ENCODE measurements around the gene FMO1.

The FMO1 gene

GRCh38 chr1:171248302-171248701 lies at the start of gene FMO1:
Gene FMO1 (plus strand): TSS chr1:171248494. CDS start chr1:171258088, 9,594 bp downstream.
- Histone ChIP-seq H3K4me1 (no peaks in the 10 kb centered on the region), H3K4me3 (no peak within 1 kb of the TSS), H3K36me3 (replicated peaks) (no peaks in the 10 kb centered on the region), H3K27me3 (ENCODE audit: low read depth) (peaks cover 24% of the 10 kb centered on the region), H3K9me3 (no peaks in the 10 kb centered on the region)
- in situ Hi-C loops (cut with MboI; ENCODE audit: low sequenced_read_pairs) = no loop called here
- DNase-seq (ENCODE audit: low spot score in 2 of 2) = no peak

- 0 out of 2 replicates have a peak, but pooled peaks cover 5% of the 10 kb centered on the region for H3K27me3 ChIP-seq (ENCODE audit: low read depth)
- no peaks in the 10 kb centered on the region for H3K4me1 ChIP-seq
- H3K9me3 ChIP-seq = no peaks in the 10 kb centered on the region
- H3K36me3 ChIP-seq (replicated peaks) = no peaks in the 10 kb centered on the region
- no peak for DNase-seq (ENCODE audit: low spot score in 2 of 2)
- H3K4me3 ChIP-seq = no peak overlapping the region
- in situ Hi-C loops (cut with MboI; ENCODE audit: low sequenced_read_pairs) = no loop called here
Observed at GRCh38 chr1:171204296-171204695, 44.0 kb upstream of the FMO1 start.

- in situ Hi-C loops (cut with MboI; ENCODE audit: low sequenced_read_pairs) = no loop called here
Observed at GRCh38 chr1:171206204-171206977, 41.9 kb upstream of the FMO1 start.

GRCh38 chr1:171206978-171207355 lies 41.3 kb upstream of the FMO1 start:
- in situ Hi-C loops (cut with MboI; ENCODE audit: low sequenced_read_pairs) = no loop called here
- Histone ChIP-seq H3K27me3 (ENCODE audit: low read depth) (0 out of 2 replicates have a peak, but pooled peaks cover 5% of the 10 kb centered on the region), H3K4me3 (no peak overlapping the region), H3K4me1 (peaks cover 14% of the 10 kb centered on the region), H3K9me3 (no peaks in the 10 kb centered on the region), H3K36me3 (replicated peaks) (no peaks in the 10 kb centered on the region)
- DNase-seq (ENCODE audit: low spot score in 2 of 2) = no peak

More at GRCh38 chr1:171206204-171206977, 41.9 kb upstream of the FMO1 start:
- no peak overlapping the region for H3K4me3 ChIP-seq
- DNase-seq (ENCODE audit: low spot score in 2 of 2) = no peak
- no peaks in the 10 kb centered on the region for H3K9me3 ChIP-seq
- no peaks in the 10 kb centered on the region for H3K36me3 ChIP-seq (replicated peaks)
- peaks cover 13% of the 10 kb centered on the region for H3K4me1 ChIP-seq
- 0 out of 2 replicates have a peak, but pooled peaks cover 5% of the 10 kb centered on the region for H3K27me3 ChIP-seq (ENCODE audit: low read depth)

- no peaks in the 10 kb centered on the region for H3K9me3 ChIP-seq
- H3K4me1 ChIP-seq = peaks cover 14% of the 10 kb centered on the region
- in situ Hi-C loops (cut with MboI; ENCODE audit: low sequenced_read_pairs) = no loop called here
- no peak overlapping the region for H3K4me3 ChIP-seq
- 0 out of 2 replicates have a peak, but pooled peaks cover 5% of the 10 kb centered on the region for H3K27me3 ChIP-seq (ENCODE audit: low read depth)
- no peaks in the 10 kb centered on the region for H3K36me3 ChIP-seq (replicated peaks)
- no peak for DNase-seq (ENCODE audit: low spot score in 2 of 2)
Observed at GRCh38 chr1:171207377-171207776, 40.9 kb upstream of the FMO1 start.

- peak; percentile 26 to 85 for DNase-seq (ENCODE audit: low spot score in 2 of 2)
- in situ Hi-C loops (cut with MboI; ENCODE audit: low sequenced_read_pairs) = no loop called here
- H3K27me3 ChIP-seq (ENCODE audit: low read depth) = no peaks in the 10 kb centered on the region
- no peaks in the 10 kb centered on the region for H3K36me3 ChIP-seq (replicated peaks)
- H3K4me1 ChIP-seq = peaks cover 14% of the 10 kb centered on the region
- H3K9me3 ChIP-seq = no peaks in the 10 kb centered on the region
- H3K4me3 ChIP-seq = no peak overlapping the region
Observed at GRCh38 chr1:171210355-171210754, 37.9 kb upstream of the FMO1 start.

GRCh38 chr1:171212607-171213351 lies 35.5 kb upstream of the FMO1 start:
- DNase-seq (ENCODE audit: low spot score in 2 of 2) = peak; percentile 13 to 31
- in situ Hi-C loops (cut with MboI; ENCODE audit: low sequenced_read_pairs) = no loop called here
- Histone ChIP-seq H3K9me3 (no peaks in the 10 kb centered on the region), H3K4me3 (no peak overlapping the region), H3K36me3 (replicated peaks) (no peaks in the 10 kb centered on the region), H3K4me1 (peaks cover 14% of the 10 kb centered on the region), H3K27me3 (ENCODE audit: low read depth) (no peaks in the 10 kb centered on the region)

- in situ Hi-C loops (cut with MboI; ENCODE audit: low sequenced_read_pairs) = no loop called here
- H3K4me1 ChIP-seq = peaks cover 14% of the 10 kb centered on the region
Observed at GRCh38 chr1:171213559-171214454, 34.5 kb upstream of the FMO1 start.

GRCh38 chr1:171217658-171218443 lies 30.4 kb upstream of the FMO1 start:
- in situ Hi-C loops (cut with MboI; ENCODE audit: low sequenced_read_pairs) = no loop called here
- H3K9me3 ChIP-seq = no peaks in the 10 kb centered on the region
- no peak for DNase-seq (ENCODE audit: low spot score in 2 of 2)

More at GRCh38 chr1:171213559-171214454, 34.5 kb upstream of the FMO1 start:
- Histone ChIP-seq H3K9me3 (no peaks in the 10 kb centered on the region), H3K36me3 (replicated peaks) (no peaks in the 10 kb centered on the region), H3K27me3 (ENCODE audit: low read depth) (no peaks in the 10 kb centered on the region), H3K4me3 (no peak overlapping the region)
- no peak for DNase-seq (ENCODE audit: low spot score in 2 of 2)

GRCh38 chr1:171218661-171219060 lies 29.6 kb upstream of the FMO1 start:
- Histone ChIP-seq H3K27me3 (ENCODE audit: low read depth) (no peaks in the 10 kb centered on the region), H3K9me3 (no peaks in the 10 kb centered on the region), H3K36me3 (replicated peaks) (no peaks in the 10 kb centered on the region), H3K4me3 (no peak overlapping the region), H3K4me1 (peaks cover 3% of the 10 kb centered on the region)
- DNase-seq (ENCODE audit: low spot score in 2 of 2) = no peak
- in situ Hi-C loops (cut with MboI; ENCODE audit: low sequenced_read_pairs) = no loop called here

More at GRCh38 chr1:171217658-171218443, 30.4 kb upstream of the FMO1 start:
- no peaks in the 10 kb centered on the region for H3K36me3 ChIP-seq (replicated peaks)
- peaks cover 3% of the 10 kb centered on the region for H3K4me1 ChIP-seq
- H3K27me3 ChIP-seq (ENCODE audit: low read depth) = no peaks in the 10 kb centered on the region
- H3K4me3 ChIP-seq = no peak overlapping the region

GRCh38 chr1:171219346-171220080 lies 28.8 kb upstream of the FMO1 start:
- no peak for DNase-seq (ENCODE audit: low spot score in 2 of 2)
- Histone ChIP-seq H3K36me3 (replicated peaks) (no peaks in the 10 kb centered on the region), H3K4me3 (no peak overlapping the region), H3K9me3 (no peaks in the 10 kb centered on the region), H3K4me1 (peaks cover 3% of the 10 kb centered on the region), H3K27me3 (ENCODE audit: low read depth) (no peaks in the 10 kb centered on the region)
- in situ Hi-C loops (cut with MboI; ENCODE audit: low sequenced_read_pairs) = no loop called here

GRCh38 chr1:171220081-171220420 lies 28.2 kb upstream of the FMO1 start:
- Histone ChIP-seq H3K4me1 (peaks cover 3% of the 10 kb centered on the region), H3K27me3 (ENCODE audit: low read depth) (no peaks in the 10 kb centered on the region), H3K4me3 (no peak overlapping the region), H3K9me3 (no peaks in the 10 kb centered on the region), H3K36me3 (replicated peaks) (no peaks in the 10 kb centered on the region)
- in situ Hi-C loops (cut with MboI; ENCODE audit: low sequenced_read_pairs) = no loop called here
- peak in 1 of 2 experiments; percentile 14 for DNase-seq (ENCODE audit: low spot score in 2 of 2)

All from HAP-1 (cell line).